ENCODE results near the gene NEK1.

The NEK1 gene

GRCh38 chr4:169379688-169380087 lies 232.7 kb downstream of the NEK1 start:
- Histone ChIP-seq H3K4me3 (ENCODE audit: low read length, poor library complexity, severe bottlenecking) (no peak overlapping the region), H3K36me3 (ENCODE audit: insufficient read depth, low read length) (no peaks in the 10 kb centered on the region), H3K27me3 (ENCODE audit: insufficient read depth, low read length, poor library complexity, severe bottlenecking) (no peaks in the 10 kb centered on the region), H3K79me2 (ENCODE audit: insufficient read depth, low read length) (no peaks in the 10 kb centered on the region), H2AFZ (ENCODE audit: low read length) (no peak overlapping the region), H3K4me1 (ENCODE audit: insufficient read depth, low read length, poor library complexity, severe bottlenecking) (no peaks in the 10 kb centered on the region), H3K9ac (ENCODE audit: low read depth, low read length, poor library complexity, severe bottlenecking) (no peak overlapping the region), H3F3A (ENCODE audit: low read depth) (no peaks in the 10 kb centered on the region), H3K9me3 (ENCODE audit: insufficient read depth, low read depth, low read length) (peaks cover 10% of the 10 kb centered on the region; the same call in 1 of the 2 replicates), H3K4me2 (ENCODE audit: low read depth, low read length, poor library complexity, severe bottlenecking) (no peak overlapping the region), H4K20me1 (ENCODE audit: insufficient read depth, low read length, poor library complexity, severe bottlenecking) (no peaks in the 10 kb centered on the region), H3K9me2 (replicated peaks; ENCODE audit: low read depth, low read length) (no peaks in the 10 kb centered on the region)
- TF ChIP-seq CTCF (conservative IDR thresholded peaks at IDR 0.05; ENCODE audit: low read length) (no peak), EZH2phosphoT487 (IDR thresholded peaks at IDR 0.05; ENCODE audit: borderline replicate concordance) (no peak)

GRCh38 chr4:169377367-169377766 lies 235.0 kb downstream of the NEK1 start:
- Histone ChIP-seq H3K4me1 (ENCODE audit: insufficient read depth, low read length, poor library complexity, severe bottlenecking) (no peaks in the 10 kb centered on the region), H3K9me3 (ENCODE audit: insufficient read depth, low read depth, low read length) (peaks cover 10% of the 10 kb centered on the region; the same call in 1 of the 2 replicates), H3F3A (ENCODE audit: low read depth) (no peaks in the 10 kb centered on the region), H3K36me3 (ENCODE audit: insufficient read depth, low read length) (no peaks in the 10 kb centered on the region), H3K27me3 (ENCODE audit: insufficient read depth, low read length, poor library complexity, severe bottlenecking) (no peaks in the 10 kb centered on the region), H2AFZ (ENCODE audit: low read length) (no peak overlapping the region), H3K79me2 (ENCODE audit: insufficient read depth, low read length) (no peaks in the 10 kb centered on the region), H3K4me2 (ENCODE audit: low read depth, low read length, poor library complexity, severe bottlenecking) (no peak overlapping the region), H3K9ac (ENCODE audit: low read depth, low read length, poor library complexity, severe bottlenecking) (no peak overlapping the region), H3K9me2 (replicated peaks; ENCODE audit: low read depth, low read length) (no peaks in the 10 kb centered on the region), H3K4me3 (ENCODE audit: low read length, poor library complexity, severe bottlenecking) (no peak overlapping the region), H4K20me1 (ENCODE audit: insufficient read depth, low read length, poor library complexity, severe bottlenecking) (no peaks in the 10 kb centered on the region)
- TF ChIP-seq CTCF (conservative IDR thresholded peaks at IDR 0.05; ENCODE audit: low read length) (no peak), EZH2phosphoT487 (IDR thresholded peaks at IDR 0.05; ENCODE audit: borderline replicate concordance) (no peak)

- Histone ChIP-seq H3K4me1 (ENCODE audit: insufficient read depth, low read length, poor library complexity, severe bottlenecking) (no peaks in the 10 kb centered on the region), H3K4me3 (ENCODE audit: low read length, poor library complexity, severe bottlenecking) (no peak overlapping the region), H3K9me3 (ENCODE audit: insufficient read depth, low read depth, low read length) (peaks cover 10% of the 10 kb centered on the region; the same call in 1 of the 2 replicates), H3K9ac (ENCODE audit: low read depth, low read length, poor library complexity, severe bottlenecking) (no peak overlapping the region), H2AFZ (ENCODE audit: low read length) (no peak overlapping the region), H3K4me2 (ENCODE audit: low read depth, low read length, poor library complexity, severe bottlenecking) (no peak overlapping the region), H3F3A (ENCODE audit: low read depth) (no peaks in the 10 kb centered on the region), H3K27me3 (ENCODE audit: insufficient read depth, low read length, poor library complexity, severe bottlenecking) (no peaks in the 10 kb centered on the region), H4K20me1 (ENCODE audit: insufficient read depth, low read length, poor library complexity, severe bottlenecking) (no peaks in the 10 kb centered on the region), H3K36me3 (ENCODE audit: insufficient read depth, low read length) (no peaks in the 10 kb centered on the region), H3K9me2 (replicated peaks; ENCODE audit: low read depth, low read length) (no peaks in the 10 kb centered on the region), H3K79me2 (ENCODE audit: insufficient read depth, low read length) (no peaks in the 10 kb centered on the region)
- TF ChIP-seq EZH2phosphoT487 (IDR thresholded peaks at IDR 0.05; ENCODE audit: borderline replicate concordance): no peak
- no peak for TF ChIP-seq CTCF (conservative IDR thresholded peaks at IDR 0.05; ENCODE audit: low read length)
Measured at GRCh38 chr4:169376421-169376820, 236.0 kb downstream of the NEK1 start.

Data from Loucy (cell line).